IMR-90 (cell line): ENCODE measurements around the gene CDH23. TPM values are rescaled to one million over a fixed set of nuclear protein-coding genes. Genes with fewer than 3 reads are reported as not detected.

Experiments
- ATAC-seq: fragments of 200-7000 bp; cut with Tn5 transposase; 2 replicates; pipeline ENCODE4 v1.9.1; 2020; ENCODE audit warnings: low read depth, mild to moderate bottlenecking, moderate library complexity
- BruUV-seq: library from RNA; stranded (reverse); fragments of 400-500 nt; replicated peaks from 2 replicates; lab custom pipeline; 2021; lab: Mats Ljungman, UMichigan
- CTCF ChIA-PET: fragments of 300-600 bp; formaldehyde crosslinking; extraction: SDS; loops from one replicate; lab custom pipeline; 2021; ENCODE audit warnings: antibody characterized with exemption; lab: Yijun Ruan, JAX
- POLR2A ChIA-PET: fragments of 300-600 bp; sonication (Branson Sonifier 250); formaldehyde crosslinking; loops from one replicate; lab custom pipeline; 2022; ENCODE audit warnings: antibody characterized with exemption; ENCODE audit not compliant: unreplicated experiment; lab: Charles Lee
- DNase-seq: peaks from one replicate; pipeline ENCODE4 v3.0.0; 2013
- H2AFZ ChIP-seq: replicated peaks from 2 replicates; pipeline ENCODE3; 2013; ENCODE audit warnings: low read length, mild to moderate bottlenecking; ENCODE audit not compliant: poor library complexity
- H2AK5ac ChIP-seq: 2 replicates; pipeline ENCODE4 v1.6.1; 2013; ENCODE audit warnings: low read depth, low read length, inconsistent platforms
- H2AK9ac ChIP-seq: replicated peaks from 2 replicates; pipeline ENCODE3; 2013; ENCODE audit warnings: mild to moderate bottlenecking, low read depth, low read length, moderate library complexity; ENCODE audit not compliant: poor library complexity
- H2BK120ac ChIP-seq: 2 replicates; pipeline ENCODE4 v1.6.1; 2013; ENCODE audit warnings: low read depth, low read length, inconsistent platforms
- H2BK15ac ChIP-seq: 3 replicates; pipeline ENCODE4 v1.6.1; 2013; ENCODE audit warnings: low read depth, low read length, inconsistent platforms
- H2BK20ac ChIP-seq: 2 replicates; pipeline ENCODE4 v1.6.1; 2013; ENCODE audit warnings: low read depth, mild to moderate bottlenecking, inconsistent platforms, low read length, moderate library complexity
- H2BK5ac ChIP-seq: 2 replicates; pipeline ENCODE4 v1.6.1; 2013; ENCODE audit warnings: mild to moderate bottlenecking, low read depth, low read length, inconsistent platforms; ENCODE audit not compliant: poor library complexity, severe bottlenecking
- H3K14ac ChIP-seq: replicated peaks from 2 replicates; pipeline ENCODE4 v1.6.1; 2013; ENCODE audit warnings: low read depth, low read length, inconsistent platforms
- H3K18ac ChIP-seq: 2 replicates; pipeline ENCODE4 v1.6.1; 2013; ENCODE audit warnings: low read depth, low read length, control low read depth
- H3K23ac ChIP-seq: 2 replicates; pipeline ENCODE4 v1.6.1; 2013; ENCODE audit warnings: low read depth, low read length, inconsistent platforms
- H3K27ac ChIP-seq: 2 replicates; pipeline ENCODE4 v1.5.1; 2013; ENCODE audit warnings: mild to moderate bottlenecking, control low read depth, low read length; ENCODE audit not compliant: insufficient read depth
- H3K27me3 ChIP-seq: 2 replicates; pipeline ENCODE4 v1.6.1; 2013; ENCODE audit warnings: low read length; ENCODE audit not compliant: control insufficient read depth, insufficient read depth
- H3K36me3 ChIP-seq: 2 replicates; pipeline ENCODE4 v1.6.1; 2013; ENCODE audit warnings: low read length, mixed read lengths; ENCODE audit not compliant: control insufficient read depth, insufficient read depth
- H3K4ac ChIP-seq: 2 replicates; pipeline ENCODE4 v1.6.1; 2013; ENCODE audit warnings: low read depth, low read length, inconsistent platforms
- H3K4me1 ChIP-seq: 2 replicates; pipeline ENCODE4 v1.6.1; 2013; ENCODE audit warnings: low read length, mixed read lengths; ENCODE audit not compliant: control insufficient read depth, insufficient read depth
- H3K4me2 ChIP-seq: 2 replicates; pipeline ENCODE4 v1.6.1; 2013; ENCODE audit warnings: low read depth, mild to moderate bottlenecking, control low read depth, low read length, moderate library complexity
- H3K4me3 ChIP-seq: 2 replicates; pipeline ENCODE4 v1.5.1; 2013; ENCODE audit warnings: low read depth, mild to moderate bottlenecking, control low read depth, low read length, moderate library complexity; ENCODE audit not compliant: insufficient read depth
- H3K56ac ChIP-seq: 2 replicates; pipeline ENCODE4 v1.6.1; 2013; ENCODE audit warnings: low read length, inconsistent platforms; ENCODE audit not compliant: insufficient read depth; ENCODE audit errors: extremely low read depth
- H3K79me1 ChIP-seq, 2 experiments: 2 replicates each; pipeline ENCODE4 v1.6.1; 2013; ENCODE audit warnings: low read length in 2 of 2, inconsistent platforms in 1 of 2, low read depth in 1 of 2
- H3K9ac ChIP-seq: 2 replicates; pipeline ENCODE4 v1.6.1; 2013; ENCODE audit warnings: low read depth, low read length, control low read depth
- H3K9me1 ChIP-seq: 2 replicates; pipeline ENCODE4 v1.6.1; 2013; ENCODE audit warnings: low read length, inconsistent platforms; ENCODE audit not compliant: insufficient read depth
- H3K9me3 ChIP-seq: 2 replicates; pipeline ENCODE4 v1.6.1; 2013; ENCODE audit warnings: low read length; ENCODE audit not compliant: control insufficient read depth, insufficient read depth
- H4K20me1 ChIP-seq: 2 replicates; pipeline ENCODE4 v1.6.1; 2013; ENCODE audit warnings: low read length, inconsistent platforms; ENCODE audit not compliant: insufficient read depth
- H4K5ac ChIP-seq: 2 replicates; pipeline ENCODE4 v1.6.1; 2013; ENCODE audit warnings: mild to moderate bottlenecking, low read depth, low read length, control low read depth
- H4K8ac ChIP-seq, 2 experiments: 2 replicates each; pipeline ENCODE4 v1.6.1; 2013; ENCODE audit warnings: low read depth in 2 of 2, low read length in 2 of 2, control low read depth in 1 of 2, inconsistent platforms in 1 of 2
- H4K91ac ChIP-seq: 2 replicates; pipeline ENCODE4 v1.6.1; 2013; ENCODE audit warnings: low read depth, low read length, inconsistent platforms; ENCODE audit not compliant: insufficient read depth
- MAFK ChIP-seq: IDR thresholded peaks from 2 replicates; pipeline ENCODE4 v1.6.1; 2012; ENCODE audit warnings: low read depth, low read length, improper control_type of control experiment
- MAZ ChIP-seq: IDR thresholded peaks from 2 replicates; pipeline ENCODE4 v1.6.1; 2012; ENCODE audit warnings: low read depth, mild to moderate bottlenecking, low read length, improper control_type of control experiment, moderate library complexity, borderline replicate concordance
- RFX5 ChIP-seq: IDR thresholded peaks from 2 replicates; pipeline ENCODE4 v1.8.0; 2012; ENCODE audit warnings: low read depth, mild to moderate bottlenecking, low read length, moderate library complexity
- WGBS, 2 experiments: methylation state at CpG; one replicate each; pipeline versions ENCODE4 v1.1.5 to v1.1.7; 2013; ENCODE audit warnings: missing lambda C conversion rate in 2 of 2; ENCODE audit not compliant: insufficient read length in 1 of 2; ENCODE audit errors: extremely low coverage in 2 of 2; 5-methylcytosine and 5-hydroxymethylcytosine counted together
- dilution Hi-C: fragments of 300-500 bp; cut with HindIII; formaldehyde crosslinking; loops from one replicate; pipeline ENCODE4 v1.14.3; 2018; ENCODE audit warnings: low sequenced_read_pairs; ENCODE audit not compliant: unreplicated experiment
- in situ Hi-C: fragments of 300-500 bp; cut with MboI; formaldehyde crosslinking; loops from 3 replicates; pipeline ENCODE4 v1.14.3; 2019; ENCODE audit warnings: low sequenced_read_pairs, inconsistent platforms, mixed read lengths
- intact Hi-C: fragments of 100-400 bp; cut with micrococcal nuclease; formaldehyde crosslinking; loops from 2 replicates; pipeline ENCODE4 v1.10.0; 2022
- polyA plus RNA-seq, 3 experiments: library from polyadenylated mRNA; depleted of rRNA; stranded (reverse); fragments of >200 nt; gene quantifications; 2 replicates each; pipeline ENCODE4 v1.2.3, GENCODE V29; 2012; ENCODE audit warnings: low replicate concordance in 1 of 3
- total RNA-seq: library from RNA; depleted of rRNA; stranded (reverse); fragments of >200 nt; gene quantifications from 2 replicates; pipeline ENCODE4 v1.2.3, GENCODE V29; 2012
- TF ChIP-seq, protein P1 (sequence below): fragments of 150-350 bp; IDR thresholded peaks from 2 replicates; pipeline ENCODE4 v1.6.1; 2016; ENCODE audit warnings: low read depth, mild to moderate bottlenecking, low read length, moderate library complexity, borderline replicate concordance

Gene CDH23
- total and polyA plus RNA-seq, 2 of the 4 experiments (the other 2 are of a cell fraction), result under 0.01 to 0.03 TPM

DNA sequence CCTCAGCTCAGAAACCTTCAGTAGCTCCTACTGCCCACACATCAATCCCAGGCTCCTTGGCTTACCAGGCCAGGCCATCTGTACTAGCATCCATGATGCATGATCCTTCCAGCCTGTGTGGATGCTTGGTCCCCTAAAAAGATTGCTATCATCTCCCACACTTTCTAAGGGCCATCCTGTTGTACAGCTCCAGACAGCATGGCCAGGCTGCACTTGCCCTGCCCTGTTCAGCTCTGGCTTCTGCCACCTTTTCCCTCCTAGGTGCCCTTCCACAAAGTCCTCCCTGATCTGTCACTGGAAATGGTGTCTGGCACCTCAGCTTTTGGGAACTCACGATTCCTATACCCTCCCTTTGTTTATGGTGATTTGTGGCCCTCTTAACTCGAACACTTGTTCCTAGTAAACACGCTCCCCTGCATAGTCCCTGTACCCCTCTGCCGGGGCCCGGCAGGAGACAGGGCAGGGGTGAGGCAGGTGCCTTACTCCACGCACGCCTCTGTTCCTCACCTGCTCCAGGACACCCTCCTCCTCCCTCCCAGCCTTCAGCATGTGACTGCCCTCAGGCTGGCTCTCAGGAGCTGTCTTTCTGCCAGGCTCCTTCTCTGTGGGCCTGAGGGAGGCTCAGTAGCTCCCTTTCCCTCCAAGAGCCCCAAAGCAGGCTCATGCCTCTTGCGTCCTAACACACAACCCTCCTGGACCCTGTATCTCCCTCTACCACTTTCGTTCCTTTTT lies 71.8 kb downstream of the CDH23 start:
- WGBS, 2 experiments, result no CpG with 5 or more reads among the region's 9 CpGs

More for the DNA sequence above, 71.8 kb downstream of the CDH23 start:
- POLR2A ChIA-PET, result no interaction called here
- Histone ChIP-seq H4K8ac (no peak overlapping the region), H2BK5ac (no peak overlapping the region), H4K91ac (no peak overlapping the region), H3K9ac (no peak overlapping the region), H3K4me3 (no peak overlapping the region), H3K4me2 (no peak overlapping the region), H2BK20ac (no peak overlapping the region), H3K18ac (no peak overlapping the region), H2BK15ac (no peak overlapping the region), H3K23ac (no peak overlapping the region), H3K36me3 (no peaks in the 10 kb centered on the region), H3K56ac (no peak overlapping the region), H3K27me3 (peaks cover 28% of the 10 kb centered on the region), H2AK9ac (no peak overlapping the region), H3K27ac (no peak overlapping the region), H3K14ac (no peak overlapping the region), H3K9me3 (no peaks in the 10 kb centered on the region), H2AK5ac (no peak overlapping the region), H4K5ac (no peak overlapping the region), H3K79me1 (no peaks in the 10 kb centered on the region), H2BK120ac (no peak overlapping the region), H3K4me1 (no peaks in the 10 kb centered on the region), H2AFZ (no peak overlapping the region), H4K20me1 (no peaks in the 10 kb centered on the region), H3K9me1 (no peaks in the 10 kb centered on the region), H3K4ac (no peak overlapping the region)
- dilution Hi-C loops (no loop called here), in situ Hi-C loops (no loop called here), intact Hi-C loops (no loop called here)
- BruUV-seq, result no TSS peak
- ATAC-seq (no peak), DNase-seq (no peak)
- TF ChIP-seq, protein P1, sequence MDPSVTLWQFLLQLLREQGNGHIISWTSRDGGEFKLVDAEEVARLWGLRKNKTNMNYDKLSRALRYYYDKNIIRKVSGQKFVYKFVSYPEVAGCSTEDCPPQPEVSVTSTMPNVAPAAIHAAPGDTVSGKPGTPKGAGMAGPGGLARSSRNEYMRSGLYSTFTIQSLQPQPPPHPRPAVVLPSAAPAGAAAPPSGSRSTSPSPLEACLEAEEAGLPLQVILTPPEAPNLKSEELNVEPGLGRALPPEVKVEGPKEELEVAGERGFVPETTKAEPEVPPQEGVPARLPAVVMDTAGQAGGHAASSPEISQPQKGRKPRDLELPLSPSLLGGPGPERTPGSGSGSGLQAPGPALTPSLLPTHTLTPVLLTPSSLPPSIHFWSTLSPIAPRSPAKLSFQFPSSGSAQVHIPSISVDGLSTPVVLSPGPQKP, result no peak
- no peak for TF ChIP-seq MAZ
- TF ChIP-seq MAFK, result no peak
- no peak for TF ChIP-seq RFX5
- CTCF ChIA-PET, result no interaction called here
